Ishikawa (cell line): ENCODE measurements around the gene RASGEF1C.

ENCODE experiments used
- CEBPB ChIP-seq: IDR thresholded peaks from 2 replicates; pipeline ENCODE4 v1.6.1; 2012
- CREB1 ChIP-seq: IDR thresholded peaks from 2 replicates; pipeline ENCODE4 v1.6.1; 2012; ENCODE audit warnings: low read depth
- EGR1 ChIP-seq: IDR thresholded peaks from 2 replicates; pipeline ENCODE4 v1.6.1; 2012
- EP300 ChIP-seq: IDR thresholded peaks from 2 replicates; pipeline ENCODE4 v1.6.1; 2012; ENCODE audit warnings: borderline replicate concordance
- FOXM1 ChIP-seq: IDR thresholded peaks from 2 replicates; pipeline ENCODE4 v1.6.1; 2012; ENCODE audit warnings: low read depth, borderline replicate concordance
- MAX ChIP-seq: IDR thresholded peaks from 2 replicates; pipeline ENCODE4 v1.6.1; 2012
- NFIC ChIP-seq: IDR thresholded peaks from 2 replicates; pipeline ENCODE4 v1.6.1; 2012
- RAD21 ChIP-seq: IDR thresholded peaks from 2 replicates; pipeline ENCODE4 v1.6.1; 2012; ENCODE audit warnings: low read depth
- REST ChIP-seq: IDR thresholded peaks from 2 replicates; pipeline ENCODE4 v1.6.1; 2012; ENCODE audit warnings: low read depth, mild to moderate bottlenecking
- TAF1 ChIP-seq: IDR thresholded peaks from 2 replicates; pipeline ENCODE4 v1.6.1; 2012; ENCODE audit warnings: low read depth, mild to moderate bottlenecking
- TCF12 ChIP-seq: IDR thresholded peaks from 2 replicates; pipeline ENCODE4 v1.6.1; 2012; ENCODE audit warnings: low read depth
- TEAD4 ChIP-seq: IDR thresholded peaks from 2 replicates; pipeline ENCODE4 v1.6.1; 2012
- USF1 ChIP-seq: IDR thresholded peaks from 2 replicates; pipeline ENCODE4 v1.6.1; 2012
- YY1 ChIP-seq: IDR thresholded peaks from 2 replicates; pipeline ENCODE4 v1.6.1; 2012; ENCODE audit warnings: low read depth
- ZBTB7A ChIP-seq: IDR thresholded peaks from 2 replicates; pipeline ENCODE4 v1.6.1; 2012; ENCODE audit warnings: low read depth

Gene RASGEF1C

GRCh38 chr5:180113660-180114303 lies 95.2 kb downstream of the RASGEF1C start:
- no peak for TF ChIP-seq FOXM1
- TF ChIP-seq USF1: no peak
- TF ChIP-seq REST: no peak
- no peak for TF ChIP-seq ZBTB7A
- TF ChIP-seq CEBPB: no peak
- no peak for TF ChIP-seq EGR1
- TF ChIP-seq EP300: no peak
- no peak for TF ChIP-seq NFIC
- no peak for TF ChIP-seq RAD21
- no peak for TF ChIP-seq TEAD4
- TF ChIP-seq TAF1: no peak
- no peak for TF ChIP-seq MAX
- no peak for TF ChIP-seq TCF12
- no peak for TF ChIP-seq YY1
- TF ChIP-seq CREB1: no peak

GRCh38 chr5:180112181-180112861 lies 96.7 kb downstream of the RASGEF1C start:
- TF ChIP-seq MAX (no peak), CEBPB (no peak), NFIC (no peak), CREB1 (no peak), EGR1 (no peak), TAF1 (no peak)

- no peak for TF ChIP-seq CEBPB
- TF ChIP-seq NFIC: no peak
- TF ChIP-seq USF1: no peak
- TF ChIP-seq FOXM1: no peak
- no peak for TF ChIP-seq CREB1
- no peak for TF ChIP-seq EP300
- TF ChIP-seq RAD21: no peak
- no peak for TF ChIP-seq MAX
These were observed 97.6 kb downstream of the RASGEF1C start for GRCh38 chr5:180111273-180112002.

GRCh38 chr5:180109920-180110319 lies 99.1 kb downstream of the RASGEF1C start:
- TF ChIP-seq TCF12: no peak
- no peak for TF ChIP-seq RAD21
- TF ChIP-seq ZBTB7A: no peak
- no peak for TF ChIP-seq MAX
- no peak for TF ChIP-seq TEAD4
- TF ChIP-seq FOXM1: no peak
- no peak for TF ChIP-seq EP300
- TF ChIP-seq EGR1: no peak
- no peak for TF ChIP-seq TAF1
- TF ChIP-seq CEBPB: no peak
- no peak for TF ChIP-seq REST
- TF ChIP-seq CREB1: no peak
- no peak for TF ChIP-seq NFIC
- TF ChIP-seq USF1: no peak
- no peak for TF ChIP-seq YY1
